HUES48 (cell line): ENCODE results near the gene VOPP1.

Experiments
- H3K27ac ChIP-seq: one replicate; pipeline ENCODE4 v1.7.0; 2013; ENCODE audit warnings: low read depth, low read length, inconsistent platforms
- H3K27me3 ChIP-seq: 2 replicates; pipeline ENCODE4 v1.6.1; 2013; ENCODE audit warnings: mild to moderate bottlenecking, low read length; ENCODE audit not compliant: control insufficient read depth, insufficient read depth
- H3K36me3 ChIP-seq: 2 replicates; pipeline ENCODE4 v1.6.1; 2013; ENCODE audit warnings: low read length; ENCODE audit not compliant: control insufficient read depth, insufficient read depth
- H3K4me1 ChIP-seq: 2 replicates; pipeline ENCODE4 v1.6.1; 2013; ENCODE audit warnings: mild to moderate bottlenecking, low read length; ENCODE audit not compliant: control insufficient read depth, insufficient read depth
- H3K4me3 ChIP-seq: 2 replicates; pipeline ENCODE4 v1.5.1; 2013; ENCODE audit warnings: mild to moderate bottlenecking, low read depth, low read length
- H3K9ac ChIP-seq: 2 replicates; pipeline ENCODE4 v1.6.1; 2013; ENCODE audit warnings: mild to moderate bottlenecking, low read depth, low read length, moderate library complexity
- H3K9me3 ChIP-seq: 2 replicates; pipeline ENCODE4 v1.6.1; 2013; ENCODE audit warnings: low read length; ENCODE audit not compliant: control insufficient read depth, insufficient read depth

The VOPP1 gene

GRCh38 chr7:55464422-55464821 lies 107.9 kb downstream of the VOPP1 start:
- no peak overlapping the region for H3K4me3 ChIP-seq
- no peaks in the 10 kb centered on the region for H3K27me3 ChIP-seq
- no peak overlapping the region for H3K27ac ChIP-seq
- no peak overlapping the region for H3K9ac ChIP-seq
- peaks cover 27% of the 10 kb centered on the region for H3K36me3 ChIP-seq
- peaks cover 63% of the 10 kb centered on the region for H3K9me3 ChIP-seq
- no peaks in the 10 kb centered on the region for H3K4me1 ChIP-seq

GRCh38 chr7:55463686-55464262 lies 108.5 kb downstream of the VOPP1 start:
- H3K9ac ChIP-seq = no peak overlapping the region
- peaks cover 69% of the 10 kb centered on the region for H3K9me3 ChIP-seq
- H3K27ac ChIP-seq = no peak overlapping the region
- no peaks in the 10 kb centered on the region for H3K4me1 ChIP-seq
- H3K27me3 ChIP-seq = no peaks in the 10 kb centered on the region
- no peak overlapping the region for H3K4me3 ChIP-seq
- peaks cover 27% of the 10 kb centered on the region for H3K36me3 ChIP-seq

- Histone ChIP-seq H3K9ac (no peak overlapping the region), H3K36me3 (no peaks in the 10 kb centered on the region), H3K4me3 (no peak overlapping the region), H3K27me3 (no peaks in the 10 kb centered on the region), H3K9me3 (peaks cover 40% of the 10 kb centered on the region), H3K27ac (no peak overlapping the region), H3K4me1 (no peaks in the 10 kb centered on the region)
Observed at GRCh38 chr7:55458351-55458750, 114.0 kb downstream of the VOPP1 start.

GRCh38 chr7:55457801-55458200 lies 114.5 kb downstream of the VOPP1 start:
- no peaks in the 10 kb centered on the region for H3K4me1 ChIP-seq
- no peak overlapping the region for H3K27ac ChIP-seq
- no peak overlapping the region for H3K9ac ChIP-seq
- H3K27me3 ChIP-seq = no peaks in the 10 kb centered on the region
- H3K36me3 ChIP-seq = no peaks in the 10 kb centered on the region
- no peak overlapping the region for H3K4me3 ChIP-seq
- peaks cover 34% of the 10 kb centered on the region for H3K9me3 ChIP-seq

GRCh38 chr7:55452971-55453370 lies 119.3 kb downstream of the VOPP1 start:
- Histone ChIP-seq H3K4me3 (no peak overlapping the region), H3K27ac (no peak overlapping the region), H3K9me3 (0 out of 2 replicates have a peak, but pooled peaks cover 6% of the 10 kb centered on the region), H3K4me1 (no peaks in the 10 kb centered on the region), H3K9ac (no peak overlapping the region), H3K27me3 (no peaks in the 10 kb centered on the region), H3K36me3 (no peaks in the 10 kb centered on the region)

GRCh38 chr7:55449992-55450535 lies 122.2 kb downstream of the VOPP1 start:
- H3K9me3 ChIP-seq = no peaks in the 10 kb centered on the region
- no peak overlapping the region for H3K4me3 ChIP-seq
- no peaks in the 10 kb centered on the region for H3K4me1 ChIP-seq
- H3K27ac ChIP-seq = no peak overlapping the region
- H3K36me3 ChIP-seq = no peaks in the 10 kb centered on the region
- no peak overlapping the region for H3K9ac ChIP-seq
- H3K27me3 ChIP-seq = no peaks in the 10 kb centered on the region

GRCh38 chr7:55449205-55449991 lies 122.9 kb downstream of the VOPP1 start:
- H3K4me3 ChIP-seq = no peak overlapping the region
- H3K27me3 ChIP-seq = no peaks in the 10 kb centered on the region
- no peaks in the 10 kb centered on the region for H3K4me1 ChIP-seq
- no peak overlapping the region for H3K27ac ChIP-seq
- no peaks in the 10 kb centered on the region for H3K9me3 ChIP-seq
- H3K9ac ChIP-seq = no peak overlapping the region
- H3K36me3 ChIP-seq = no peaks in the 10 kb centered on the region

- Histone ChIP-seq H3K27me3 (no peaks in the 10 kb centered on the region), H3K36me3 (no peaks in the 10 kb centered on the region), H3K9ac (no peak overlapping the region), H3K9me3 (no peaks in the 10 kb centered on the region), H3K4me1 (no peaks in the 10 kb centered on the region), H3K27ac (no peak overlapping the region), H3K4me3 (no peak overlapping the region)
Observed at GRCh38 chr7:55448526-55448925, 123.8 kb downstream of the VOPP1 start.

GRCh38 chr7:55444786-55445185 lies 127.5 kb downstream of the VOPP1 start:
- Histone ChIP-seq H3K27me3 (no peaks in the 10 kb centered on the region), H3K27ac (no peak overlapping the region), H3K4me1 (no peaks in the 10 kb centered on the region), H3K36me3 (no peaks in the 10 kb centered on the region), H3K9me3 (no peaks in the 10 kb centered on the region), H3K9ac (no peak overlapping the region), H3K4me3 (no peak overlapping the region)

- no peaks in the 10 kb centered on the region for H3K36me3 ChIP-seq
Observed at GRCh38 chr7:55441774-55442522, 130.4 kb downstream of the VOPP1 start.

GRCh38 chr7:55441002-55441401 lies 131.3 kb downstream of the VOPP1 start:
- Histone ChIP-seq H3K4me3 (no peak overlapping the region), H3K9ac (no peak overlapping the region), H3K27ac (no peak overlapping the region), H3K9me3 (no peaks in the 10 kb centered on the region), H3K4me1 (no peaks in the 10 kb centered on the region), H3K27me3 (no peaks in the 10 kb centered on the region), H3K36me3 (no peaks in the 10 kb centered on the region)

More at GRCh38 chr7:55441774-55442522, 130.4 kb downstream of the VOPP1 start:
- no peak overlapping the region for H3K9ac ChIP-seq
- no peak overlapping the region for H3K4me3 ChIP-seq
- H3K4me1 ChIP-seq = no peaks in the 10 kb centered on the region
- no peak overlapping the region for H3K27ac ChIP-seq
- no peaks in the 10 kb centered on the region for H3K27me3 ChIP-seq
- no peaks in the 10 kb centered on the region for H3K9me3 ChIP-seq
